ENCODE measurements around the gene CD27.

GRCh38 chr12:6458281-6459003, 13.7 kb downstream of the CD27 start:
- TF ChIP-seq CTCF (conservative IDR thresholded peaks at IDR 0.05; ENCODE audit: low read depth, low read length) (no peak), EZH2 (IDR thresholded peaks at IDR 0.05; ENCODE audit: borderline replicate concordance, low read depth, low read length, poor library complexity, severe bottlenecking) (no peak)
